HCT116 (cell line): Measurements from ENCODE around the gene UGT1A3. TPM values are rescaled to one million over a fixed set of nuclear protein-coding genes. Genes with fewer than 3 reads are reported as not detected.

ENCODE experiments used
- ATAC-seq: fragments of 200-7000 bp; cut with Tn5 transposase; 2 replicates; pipeline ENCODE4 v1.9.1; 2020; ENCODE audit warnings: mild to moderate bottlenecking, moderate library complexity
- BruUV-seq: library from RNA; stranded (reverse); fragments of 400-500 nt; replicated peaks from 2 replicates; lab custom pipeline; 2021; lab: Mats Ljungman, UMichigan
- CTCF ChIA-PET: fragments of 300-600 bp; sonication (Branson Sonifier 250); formaldehyde crosslinking; loops from one replicate; lab custom pipeline; 2021; ENCODE audit warnings: antibody characterized with exemption; lab: Charles Lee
- POLR2A ChIA-PET: fragments of 300-600, 350-600 bp; sonication (Branson Sonifier 250); formaldehyde crosslinking; loops from one replicate; lab custom pipeline; 2021; ENCODE audit warnings: antibody characterized with exemption; lab: Charles Lee
- RAD21 ChIA-PET, 2 experiments: fragments of 300-600 bp; sonication (Branson Sonifier 250); formaldehyde crosslinking; loops; one replicate each; lab custom pipeline; 2023; ENCODE audit warnings: low total read pairs in 2 of 2; ENCODE audit not compliant: uncharacterized antibody in 2 of 2, unreplicated experiment in 2 of 2, low non-redundant PET in 1 of 2; lab: Charles Lee
- DNase-seq: peaks from one replicate; pipeline ENCODE4 v3.0.0-alpha.2; 2010; ENCODE audit warnings: low read depth, low spot score
- H2AFZ ChIP-seq: fragments of 200-600 bp; shearing (Covaris generic), sonication (generic); 2 replicates; pipeline ENCODE4 v1.6.1; 2017; ENCODE audit warnings: low read depth, mixed run types, mixed read lengths, antibody characterized with exemption, low read length; ENCODE audit not compliant: poor library complexity, severe bottlenecking
- H3K27ac ChIP-seq: 2 replicates; pipeline ENCODE4 v1.5.1; 2012; ENCODE audit warnings: low read depth, low read length
- H3K27me3 ChIP-seq: fragments of 200-600 bp; sonication (generic); 2 replicates; pipeline ENCODE4 v1.6.1; 2016; ENCODE audit warnings: mixed run types, low read length, mixed read lengths; ENCODE audit not compliant: insufficient read depth
- H3K36me3 ChIP-seq, 2 experiments: fragments of 200-500 bp in 1 of 2; fragments of 200-600 bp in 1 of 2; sonication (Bioruptor generic) in 1 of 2; sonication (generic) in 1 of 2; 2 replicates each; pipeline versions ENCODE4 v1.5.1 to v1.6.1; 2014 to 2016; ENCODE audit warnings: low read length in 2 of 2, inconsistent platforms in 1 of 2, mixed read lengths in 1 of 2, mixed run types in 1 of 2; ENCODE audit not compliant: insufficient read depth in 2 of 2, control insufficient read depth in 1 of 2
- H3K4me1 ChIP-seq, 2 experiments: fragments of 200-600 bp in 1 of 2; sonication (generic) in 1 of 2; 2 replicates each; pipeline versions ENCODE4 v1.5.1 to v1.6.1; 2012 to 2017; ENCODE audit warnings: low read length in 2 of 2, inconsistent platforms in 1 of 2, mild to moderate bottlenecking in 1 of 2, mixed read lengths in 1 of 2, mixed run types in 1 of 2, moderate library complexity in 1 of 2; ENCODE audit not compliant: insufficient read depth in 2 of 2, control insufficient read depth in 1 of 2
- H3K4me2 ChIP-seq: fragments of 200-600 bp; sonication (generic); 2 replicates; pipeline ENCODE4 v1.6.1; 2017; ENCODE audit warnings: mixed run types, low read length, mixed read lengths
- H3K4me3 ChIP-seq, 2 experiments: fragments of 200-600 bp in 1 of 2; sonication (generic) in 1 of 2; replicated peaks in 1 of 2; 2 replicates each; pipeline ENCODE4 v1.5.1; 2011 to 2016; ENCODE audit warnings: low read length in 2 of 2, control low read depth in 1 of 2, low read depth in 1 of 2, mild to moderate bottlenecking in 1 of 2, mixed read lengths in 1 of 2, mixed run types in 1 of 2
- H3K79me2 ChIP-seq: fragments of 200-600 bp; sonication (generic); 2 replicates; pipeline ENCODE4 v1.6.1; 2017; ENCODE audit warnings: mild to moderate bottlenecking, mixed run types, low read length, moderate library complexity, mixed read lengths; ENCODE audit not compliant: insufficient read depth
- H3K9ac ChIP-seq: fragments of 200-600 bp; sonication (generic); 2 replicates; pipeline ENCODE4 v1.6.1; 2016; ENCODE audit warnings: low read length, mixed read lengths
- H3K9me2 ChIP-seq: fragments of 200-600 bp; sonication (generic), shearing (Covaris generic); 2 replicates; pipeline ENCODE4 v1.6.1; 2017; ENCODE audit warnings: mixed run types, mild to moderate bottlenecking, moderate library complexity; ENCODE audit not compliant: insufficient read depth
- H3K9me3 ChIP-seq, 2 experiments: fragments of 200-500 bp in 1 of 2; fragments of 200-600 bp in 1 of 2; sonication (Bioruptor generic) in 1 of 2; sonication (generic) in 1 of 2; 2 replicates each; pipeline ENCODE4 v1.6.1; 2014 to 2017; ENCODE audit warnings: low read length in 2 of 2, mixed read lengths in 2 of 2, inconsistent platforms in 1 of 2, low read depth in 1 of 2, mild to moderate bottlenecking in 1 of 2, mixed run types in 1 of 2, moderate library complexity in 1 of 2; ENCODE audit not compliant: control insufficient read depth in 1 of 2, insufficient read depth in 1 of 2
- H4K20me1 ChIP-seq: fragments of 200-600 bp; sonication (generic), shearing (Covaris generic); 2 replicates; pipeline ENCODE4 v1.6.1; 2017; ENCODE audit warnings: mixed run types, mild to moderate bottlenecking, moderate library complexity; ENCODE audit not compliant: insufficient read depth
- EGR1 ChIP-seq: IDR thresholded peaks from 2 replicates; pipeline ENCODE4 v1.6.1; 2012; ENCODE audit warnings: low read depth
- ELF1 ChIP-seq: IDR thresholded peaks from 2 replicates; pipeline ENCODE4 v1.6.1; 2012; ENCODE audit warnings: low read depth, borderline replicate concordance
- EZH2 ChIP-seq: fragments of 200-600 bp; sonication (generic); IDR thresholded peaks from 2 replicates; pipeline ENCODE4 v1.6.1; 2017; ENCODE audit warnings: antibody characterized with exemption, mixed run types
- FOSL1 ChIP-seq: IDR thresholded peaks from 2 replicates; pipeline ENCODE4 v1.6.1; 2012; ENCODE audit warnings: low read depth
- JUND ChIP-seq: IDR thresholded peaks from 2 replicates; pipeline ENCODE4 v1.6.1; 2012
- SP1 ChIP-seq: IDR thresholded peaks from 2 replicates; pipeline ENCODE4 v1.6.1; 2012; ENCODE audit warnings: low read depth
- YY1 ChIP-seq: IDR thresholded peaks from 2 replicates; pipeline ENCODE4 v1.6.1; 2011; ENCODE audit warnings: low read length, low read depth, moderate library complexity, mild to moderate bottlenecking; ENCODE audit not compliant: insufficient replicate concordance; ENCODE audit errors: extremely low read depth
- intact Hi-C: fragments of 100-400 bp; cut with micrococcal nuclease; formaldehyde crosslinking; loops from 2 replicates; pipeline ENCODE4 v1.10.0; 2022
- total RNA-seq: library from RNA; stranded (reverse); gene quantifications from one replicate; pipeline ENCODE4 v1.2.1, GENCODE V29; 2021; ENCODE audit not compliant: unreplicated experiment
- TF ChIP-seq, protein P1 (sequence below): IDR thresholded peaks from 2 replicates; pipeline ENCODE4 v1.6.1; 2012; ENCODE audit warnings: low read depth
- TF ChIP-seq, protein P2 (sequence below), 3 experiments: fragments of 200-600 bp in 1 of 3; sonication (generic) in 1 of 3; IDR thresholded peaks in 2 of 3; conservative IDR thresholded peaks in 1 of 3; 2 replicates each; pipeline ENCODE4 v1.5.1; 2012 to 2017; ENCODE audit warnings: low read depth in 2 of 3, low read length in 2 of 3, antibody characterized with exemption in 1 of 3, borderline replicate concordance in 1 of 3, control low read depth in 1 of 3, mild to moderate bottlenecking in 1 of 3, mixed read lengths in 1 of 3, mixed run types in 1 of 3, moderate library complexity in 1 of 3; ENCODE audit not compliant: insufficient read depth in 1 of 3

Gene UGT1A3
- total RNA-seq, 1 experiment from 2014 or later: not detected

DNA sequence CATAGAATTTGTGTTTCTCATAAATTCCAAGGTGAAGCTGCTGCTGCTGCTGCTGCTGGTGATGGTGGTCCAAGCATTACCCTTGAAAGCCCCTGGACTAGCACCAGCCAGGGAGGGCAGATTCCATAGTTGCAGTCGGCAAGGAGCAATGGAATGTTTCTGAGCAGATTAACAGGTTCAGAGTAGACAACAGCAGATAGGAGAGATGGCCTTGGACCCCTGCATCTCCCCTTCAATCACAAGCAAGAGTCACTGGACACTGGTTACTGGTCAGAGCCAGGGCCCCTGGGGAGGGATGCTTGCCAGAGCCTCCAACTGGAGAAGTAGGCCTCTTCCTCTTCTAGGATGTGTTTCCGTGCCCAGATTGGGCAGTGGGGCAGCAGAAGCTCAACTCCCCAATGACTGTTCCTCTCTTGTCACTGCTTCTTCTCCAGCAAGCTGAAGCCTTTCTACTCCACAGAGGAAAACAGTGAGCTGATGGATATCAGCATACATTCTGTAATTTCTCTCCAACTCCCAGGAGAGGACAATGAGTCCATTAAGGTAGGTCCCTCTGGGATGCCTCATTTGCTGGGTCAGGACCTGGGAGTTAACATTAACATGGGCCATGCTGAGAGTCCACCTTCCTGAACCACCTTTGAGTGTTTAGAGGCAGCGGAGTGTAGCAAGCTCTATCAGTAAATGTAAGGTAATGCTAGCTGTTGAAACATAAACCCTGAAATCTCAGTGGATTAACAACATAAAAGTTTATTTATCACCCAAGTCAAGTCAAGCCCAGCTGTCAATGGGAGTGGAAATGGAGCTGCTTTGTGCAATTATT lies 84.6 kb downstream of the UGT1A3 start:
- intact Hi-C loops: no loop called here
- Histone ChIP-seq H3K4me3 (no peak overlapping the region), H3K9me3 (no peaks in the 10 kb centered on the region), H3K27ac (no peak overlapping the region), H3K79me2 (no peaks in the 10 kb centered on the region), H3K4me2 (no peak overlapping the region), H3K36me3 (no peaks in the 10 kb centered on the region), H3K4me1 (no peaks in the 10 kb centered on the region), H4K20me1 (no peaks in the 10 kb centered on the region), H3K27me3 (no peaks in the 10 kb centered on the region; the same call in 1 of the 2 replicates)
- BruUV-seq: no TSS peak
- CTCF ChIA-PET: no interaction called here
- RAD21 ChIA-PET: no interaction called here
- ATAC-seq (no peak), DNase-seq (no peak)
- POLR2A ChIA-PET: no interaction called here
- TF ChIP-seq ELF1: no peak
- TF ChIP-seq FOSL1: no peak
- TF ChIP-seq EGR1: no peak
- TF ChIP-seq, protein P1, sequence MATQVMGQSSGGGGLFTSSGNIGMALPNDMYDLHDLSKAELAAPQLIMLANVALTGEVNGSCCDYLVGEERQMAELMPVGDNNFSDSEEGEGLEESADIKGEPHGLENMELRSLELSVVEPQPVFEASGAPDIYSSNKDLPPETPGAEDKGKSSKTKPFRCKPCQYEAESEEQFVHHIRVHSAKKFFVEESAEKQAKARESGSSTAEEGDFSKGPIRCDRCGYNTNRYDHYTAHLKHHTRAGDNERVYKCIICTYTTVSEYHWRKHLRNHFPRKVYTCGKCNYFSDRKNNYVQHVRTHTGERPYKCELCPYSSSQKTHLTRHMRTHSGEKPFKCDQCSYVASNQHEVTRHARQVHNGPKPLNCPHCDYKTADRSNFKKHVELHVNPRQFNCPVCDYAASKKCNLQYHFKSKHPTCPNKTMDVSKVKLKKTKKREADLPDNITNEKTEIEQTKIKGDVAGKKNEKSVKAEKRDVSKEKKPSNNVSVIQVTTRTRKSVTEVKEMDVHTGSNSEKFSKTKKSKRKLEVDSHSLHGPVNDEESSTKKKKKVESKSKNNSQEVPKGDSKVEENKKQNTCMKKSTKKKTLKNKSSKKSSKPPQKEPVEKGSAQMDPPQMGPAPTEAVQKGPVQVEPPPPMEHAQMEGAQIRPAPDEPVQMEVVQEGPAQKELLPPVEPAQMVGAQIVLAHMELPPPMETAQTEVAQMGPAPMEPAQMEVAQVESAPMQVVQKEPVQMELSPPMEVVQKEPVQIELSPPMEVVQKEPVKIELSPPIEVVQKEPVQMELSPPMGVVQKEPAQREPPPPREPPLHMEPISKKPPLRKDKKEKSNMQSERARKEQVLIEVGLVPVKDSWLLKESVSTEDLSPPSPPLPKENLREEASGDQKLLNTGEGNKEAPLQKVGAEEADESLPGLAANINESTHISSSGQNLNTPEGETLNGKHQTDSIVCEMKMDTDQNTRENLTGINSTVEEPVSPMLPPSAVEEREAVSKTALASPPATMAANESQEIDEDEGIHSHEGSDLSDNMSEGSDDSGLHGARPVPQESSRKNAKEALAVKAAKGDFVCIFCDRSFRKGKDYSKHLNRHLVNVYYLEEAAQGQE: no peak
- TF ChIP-seq JUND: no peak
- no peak for TF ChIP-seq EZH2
- no peak for TF ChIP-seq YY1
- TF ChIP-seq, protein P2, sequence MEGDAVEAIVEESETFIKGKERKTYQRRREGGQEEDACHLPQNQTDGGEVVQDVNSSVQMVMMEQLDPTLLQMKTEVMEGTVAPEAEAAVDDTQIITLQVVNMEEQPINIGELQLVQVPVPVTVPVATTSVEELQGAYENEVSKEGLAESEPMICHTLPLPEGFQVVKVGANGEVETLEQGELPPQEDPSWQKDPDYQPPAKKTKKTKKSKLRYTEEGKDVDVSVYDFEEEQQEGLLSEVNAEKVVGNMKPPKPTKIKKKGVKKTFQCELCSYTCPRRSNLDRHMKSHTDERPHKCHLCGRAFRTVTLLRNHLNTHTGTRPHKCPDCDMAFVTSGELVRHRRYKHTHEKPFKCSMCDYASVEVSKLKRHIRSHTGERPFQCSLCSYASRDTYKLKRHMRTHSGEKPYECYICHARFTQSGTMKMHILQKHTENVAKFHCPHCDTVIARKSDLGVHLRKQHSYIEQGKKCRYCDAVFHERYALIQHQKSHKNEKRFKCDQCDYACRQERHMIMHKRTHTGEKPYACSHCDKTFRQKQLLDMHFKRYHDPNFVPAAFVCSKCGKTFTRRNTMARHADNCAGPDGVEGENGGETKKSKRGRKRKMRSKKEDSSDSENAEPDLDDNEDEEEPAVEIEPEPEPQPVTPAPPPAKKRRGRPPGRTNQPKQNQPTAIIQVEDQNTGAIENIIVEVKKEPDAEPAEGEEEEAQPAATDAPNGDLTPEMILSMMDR (IDR thresholded peaks at IDR 0.05 in 2 of 3, conservative IDR thresholded peaks at IDR 0.05 in 1 of 3; ENCODE audit: borderline replicate concordance in 1 of 3, insufficient read depth in 1 of 3, low read depth in 2 of 3, low read length in 2 of 3): no peak
- TF ChIP-seq SP1: no peak
- TF ChIP-seq, all 23 proteins: peak for 0
- H2AFZ ChIP-seq: no peak overlapping the region
- H3K9ac ChIP-seq: no peak overlapping the region
- H3K9me2 ChIP-seq: no peaks in the 10 kb centered on the region
